Adipocyte (in vitro differentiated cells): ENCODE results near the gene WBP11.
A peak's percentile ranks its signal among the peaks of the same experiment; 100 is the strongest.
"Not testable (repeated sequence)": the region's sequence is repeated elsewhere in the genome, so short reads cannot be mapped to it uniquely, and the experiment has no call there.

Experiments
- DNase-seq: peaks from one replicate; pipeline ENCODE4 v3.0.0-alpha.2; 2015; ENCODE audit warnings: low read depth
- H3K27me3 ChIP-seq: replicated peaks from 2 replicates; pipeline ENCODE4 v1.7.0; 2013; ENCODE audit warnings: mild to moderate bottlenecking, low read length, moderate library complexity; ENCODE audit not compliant: control insufficient read depth, insufficient read depth
- H3K36me3 ChIP-seq: 2 replicates; pipeline ENCODE4 v1.7.0; 2013; ENCODE audit warnings: low read length, mild to moderate bottlenecking, moderate library complexity; ENCODE audit not compliant: control insufficient read depth, insufficient read depth, severe bottlenecking
- H3K4me1 ChIP-seq: 2 replicates; pipeline ENCODE4 v1.7.0; 2013; ENCODE audit warnings: mild to moderate bottlenecking, low read length, moderate library complexity; ENCODE audit not compliant: control insufficient read depth, insufficient read depth
- H3K4me3 ChIP-seq: 2 replicates; pipeline ENCODE4 v1.7.0; 2013; ENCODE audit warnings: mild to moderate bottlenecking, low read length, moderate library complexity
- H3K9ac ChIP-seq: 2 replicates; pipeline ENCODE4 v1.7.0; 2013; ENCODE audit warnings: mild to moderate bottlenecking, low read length, moderate library complexity
- H3K9me3 ChIP-seq: 2 replicates; pipeline ENCODE4 v1.7.0; 2013; ENCODE audit warnings: mild to moderate bottlenecking, low read length, moderate library complexity; ENCODE audit not compliant: control insufficient read depth

The WBP11 gene

DNA sequence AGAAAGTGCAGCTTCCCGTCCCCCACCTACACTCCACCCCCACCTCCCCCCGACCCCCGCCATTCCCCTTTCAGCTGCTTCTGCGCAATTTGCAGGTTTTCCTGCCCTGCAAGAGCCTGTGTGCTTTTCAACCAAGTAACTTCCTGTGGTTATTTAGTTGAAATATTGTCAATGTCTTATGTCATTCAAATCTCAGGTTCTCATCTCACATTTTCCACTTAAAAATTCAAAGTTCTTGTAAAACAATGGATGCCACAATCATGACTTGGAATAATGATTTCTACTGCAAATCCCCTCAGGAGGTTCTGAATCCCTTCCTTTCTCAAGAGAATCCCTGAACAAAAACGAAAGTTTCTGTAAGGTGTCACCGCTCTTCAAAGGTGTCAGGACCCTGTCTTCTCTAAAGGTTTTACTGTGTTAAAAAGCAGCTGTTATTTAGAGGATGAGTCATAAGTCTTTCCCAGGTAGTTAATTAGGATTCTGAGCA lies 31.6 kb downstream of the WBP11 start:
- peak overlapping the region; percentile 21 for H3K4me3 ChIP-seq
- H3K9me3 ChIP-seq = no peaks in the 10 kb centered on the region
- H3K4me1 ChIP-seq = peaks cover 36% of the 10 kb centered on the region
- H3K27me3 ChIP-seq = no peaks in the 10 kb centered on the region
- peaks cover 6% of the 10 kb centered on the region for H3K36me3 ChIP-seq
- DNase-seq = no peak
- H3K9ac ChIP-seq = peak overlapping the region; percentile 38

DNA sequence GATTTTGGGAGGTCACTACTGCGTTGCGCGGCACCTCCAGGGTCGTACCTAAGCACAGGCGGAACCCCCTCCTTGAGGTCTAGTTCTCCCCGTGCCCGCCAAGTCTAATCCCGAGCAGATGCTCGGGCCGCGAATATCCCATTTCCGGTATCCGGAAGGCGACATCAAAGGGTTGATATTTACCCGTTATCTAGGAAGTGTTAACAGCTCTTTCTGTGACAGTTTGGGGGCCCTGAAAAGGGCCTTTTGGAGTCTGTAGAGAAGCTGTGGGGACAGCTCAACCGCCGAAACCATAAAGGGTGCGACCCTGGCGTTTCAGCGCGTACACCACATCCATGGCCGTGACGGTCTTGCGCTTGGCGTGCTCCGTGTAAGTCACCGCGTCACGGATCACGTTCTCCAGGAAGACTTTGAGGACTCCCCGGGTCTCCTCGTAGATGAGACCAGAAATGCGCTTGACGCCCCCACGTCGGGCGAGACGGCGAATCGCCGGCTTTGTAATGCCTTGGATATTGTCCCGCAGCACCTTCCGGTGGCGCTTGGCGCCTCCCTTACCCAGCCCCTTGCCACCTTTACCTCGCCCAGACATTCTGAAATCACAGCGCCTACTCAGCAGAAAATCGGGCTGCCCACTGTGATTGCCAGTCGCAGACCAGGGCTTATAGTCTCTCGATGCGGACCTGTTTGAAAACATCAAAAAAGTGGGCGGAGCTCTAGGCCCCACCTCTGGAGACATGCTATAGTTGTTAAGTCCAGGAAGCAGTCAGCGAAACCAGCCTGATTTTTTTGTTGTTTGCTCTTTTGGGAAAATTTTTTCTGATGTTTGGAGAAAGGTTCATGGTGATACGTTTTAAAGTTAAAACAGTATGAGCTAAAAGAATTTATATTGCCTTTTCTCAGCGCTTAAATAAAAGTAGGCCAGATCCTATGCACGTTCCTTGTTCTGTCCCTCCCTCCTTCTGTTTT lies 32.5 kb downstream of the WBP11 start:
- Histone ChIP-seq H3K9me3 (no peaks in the 10 kb centered on the region), H3K4me1 (peaks cover 26% of the 10 kb centered on the region), H3K27me3 (no peaks in the 10 kb centered on the region), H3K9ac (peak overlapping the region; percentile 91), H3K4me3 (peak overlapping the region; percentile 96), H3K36me3 (peaks cover 6% of the 10 kb centered on the region)
- DNase-seq = peak; percentile 95

DNA sequence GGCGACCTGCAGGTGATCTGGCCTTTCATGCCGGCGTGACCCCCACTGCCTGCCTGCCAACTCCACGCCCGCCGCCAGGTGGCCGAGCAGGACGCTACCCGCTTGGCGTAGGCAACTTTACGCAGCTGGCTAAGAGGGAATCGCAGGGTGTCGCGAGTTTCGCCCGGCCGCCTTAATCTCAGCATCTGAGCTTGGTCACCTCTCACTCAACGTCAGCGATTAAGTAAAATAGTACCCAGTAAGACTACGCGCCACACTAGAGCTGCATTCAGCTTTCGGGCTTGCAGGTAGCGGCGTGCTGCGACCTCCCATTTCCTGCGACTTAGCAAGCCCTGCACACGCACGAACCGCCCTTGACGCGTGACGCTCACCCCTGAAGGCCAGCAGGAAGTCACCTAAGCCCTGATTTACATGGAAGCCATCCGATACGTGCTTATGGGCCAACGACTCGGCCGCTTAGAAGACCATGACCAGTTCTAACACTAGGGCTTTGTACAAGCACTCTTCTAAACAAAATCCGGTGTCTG lies 33.2 kb downstream of the WBP11 start:
- peaks cover 25% of the 10 kb centered on the region for H3K4me1 ChIP-seq
- H3K9ac ChIP-seq = peak overlapping the region; percentile 91
- H3K27me3 ChIP-seq = no peaks in the 10 kb centered on the region
- peak overlapping the region; percentile 96 for H3K4me3 ChIP-seq
- peak; percentile 87 for DNase-seq
- H3K36me3 ChIP-seq = peaks cover 6% of the 10 kb centered on the region
- no peaks in the 10 kb centered on the region for H3K9me3 ChIP-seq

DNA sequence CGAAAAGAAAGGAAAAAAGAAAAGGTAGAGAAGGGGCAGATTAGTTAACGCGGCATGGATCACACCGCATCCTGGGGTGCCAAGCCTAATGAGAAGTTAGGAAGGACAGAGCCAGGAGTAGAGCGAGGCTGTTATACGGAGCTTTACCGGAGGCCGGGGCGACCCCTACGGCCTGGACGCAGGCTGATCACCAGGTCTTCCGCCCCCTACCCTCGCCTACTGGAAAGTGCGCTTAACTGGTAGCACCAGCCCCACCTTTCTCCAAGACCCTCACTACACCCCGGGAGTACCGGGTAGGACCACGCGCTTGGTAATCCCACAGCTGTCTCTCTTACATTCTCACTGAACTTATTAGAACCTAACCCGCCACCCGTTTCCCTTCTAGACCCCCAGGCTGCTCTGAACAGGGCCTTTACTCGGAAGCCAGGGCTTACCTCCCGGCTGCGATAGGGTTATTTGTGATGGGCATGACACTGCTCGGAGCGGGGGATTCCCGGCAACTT lies 33.8 kb downstream of the WBP11 start:
- Histone ChIP-seq H3K4me3 (peak overlapping the region; percentile 96), H3K36me3 (peaks cover 6% of the 10 kb centered on the region), H3K9me3 (no peaks in the 10 kb centered on the region), H3K4me1 (peaks cover 25% of the 10 kb centered on the region), H3K27me3 (no peaks in the 10 kb centered on the region), H3K9ac (peak overlapping the region; percentile 91)
- DNase-seq = peak; percentile 46

DNA sequence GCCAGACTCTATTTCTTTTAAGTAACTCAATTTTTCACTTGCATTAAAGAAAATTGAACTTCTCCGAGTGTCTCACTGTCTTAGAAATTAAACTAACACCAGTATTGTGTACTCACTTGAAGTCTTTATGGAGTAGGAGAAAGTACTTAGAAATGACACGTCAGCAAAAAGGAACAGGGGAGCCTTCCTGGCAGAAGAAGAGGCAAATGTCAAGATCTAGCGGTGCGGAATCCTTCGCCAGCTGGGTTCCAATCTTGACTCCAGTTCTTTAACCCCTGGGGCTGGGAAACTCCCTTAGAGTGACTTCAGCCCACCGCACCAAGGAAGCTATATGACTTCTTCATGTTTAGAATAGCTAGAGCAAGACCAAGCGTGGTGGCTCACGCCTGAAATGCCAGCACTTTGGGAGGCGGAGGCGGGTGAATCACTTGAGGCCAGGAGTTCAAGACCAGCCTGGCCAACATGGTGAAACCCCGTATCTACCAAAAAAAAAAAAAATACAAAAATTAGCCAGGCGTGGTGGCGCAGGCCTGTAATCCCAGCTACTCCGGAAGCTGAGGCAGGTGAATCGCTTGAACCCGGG lies 34.4 kb downstream of the WBP11 start:
- Histone ChIP-seq H3K4me3 (peak overlapping the region; percentile 96), H3K27me3 (no peaks in the 10 kb centered on the region), H3K4me1 (peaks cover 25% of the 10 kb centered on the region), H3K9ac (peak overlapping the region; percentile 91), H3K36me3 (peaks cover 6% of the 10 kb centered on the region), H3K9me3 (no peaks in the 10 kb centered on the region)
- peak; percentile 34 for DNase-seq

DNA sequence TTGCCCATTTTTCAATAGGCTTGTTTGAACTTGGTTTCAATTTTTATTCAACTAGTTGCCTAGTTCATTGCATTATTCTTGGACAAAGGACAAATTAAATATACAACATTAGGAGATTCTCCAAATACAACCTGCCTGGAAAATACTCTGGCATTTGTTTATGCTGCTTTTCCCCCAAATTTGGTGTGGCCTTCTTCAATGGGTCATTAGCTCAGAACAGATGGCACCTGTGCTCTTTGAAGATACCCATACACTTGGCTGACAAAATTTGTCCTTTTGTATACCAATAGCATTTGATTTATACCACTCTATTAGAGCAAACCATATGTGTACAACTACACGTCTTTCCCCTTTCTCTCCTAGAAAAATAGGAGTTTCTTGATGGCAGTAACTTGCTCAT lies 35.7 kb downstream of the WBP11 start:
- Histone ChIP-seq H3K36me3 (peaks cover 6% of the 10 kb centered on the region), H3K4me3 (peak overlapping the region; percentile 96), H3K9ac (no peak overlapping the region), H3K9me3 (no peaks in the 10 kb centered on the region), H3K4me1 (peaks cover 19% of the 10 kb centered on the region), H3K27me3 (no peaks in the 10 kb centered on the region)
- no peak for DNase-seq

DNA sequence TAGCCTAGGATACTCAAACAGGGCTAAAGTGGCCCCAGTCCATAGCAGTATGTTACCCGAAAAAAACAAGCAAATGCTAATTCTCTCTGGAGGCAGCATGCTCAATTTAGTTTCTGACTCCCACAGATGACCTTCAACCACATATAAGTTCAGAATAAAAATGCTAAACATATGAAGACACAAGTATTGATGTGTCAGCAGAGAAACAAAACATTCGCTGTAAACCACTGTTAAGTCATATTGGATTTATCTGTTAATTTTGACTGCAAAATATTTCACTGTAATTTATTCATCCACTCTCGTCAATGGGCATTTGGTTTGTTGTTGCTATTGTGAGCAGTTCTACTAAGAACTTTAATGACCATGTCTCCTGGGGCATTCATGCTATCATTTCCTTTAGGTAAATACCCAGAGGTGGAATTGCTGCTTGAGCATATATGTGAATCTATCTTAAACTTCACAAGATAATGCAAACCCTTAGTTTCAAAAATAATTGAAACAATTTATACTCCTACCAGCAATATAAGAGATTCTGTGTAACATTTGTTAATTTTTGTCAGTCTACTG lies 36.5 kb downstream of the WBP11 start:
- H3K9me3 ChIP-seq = no peaks in the 10 kb centered on the region
- no peak for DNase-seq
- H3K4me3 ChIP-seq = no peak overlapping the region
- no peak overlapping the region for H3K9ac ChIP-seq
- H3K4me1 ChIP-seq = peaks cover 16% of the 10 kb centered on the region
- H3K27me3 ChIP-seq = no peaks in the 10 kb centered on the region
- H3K36me3 ChIP-seq = peaks cover 6% of the 10 kb centered on the region

DNA sequence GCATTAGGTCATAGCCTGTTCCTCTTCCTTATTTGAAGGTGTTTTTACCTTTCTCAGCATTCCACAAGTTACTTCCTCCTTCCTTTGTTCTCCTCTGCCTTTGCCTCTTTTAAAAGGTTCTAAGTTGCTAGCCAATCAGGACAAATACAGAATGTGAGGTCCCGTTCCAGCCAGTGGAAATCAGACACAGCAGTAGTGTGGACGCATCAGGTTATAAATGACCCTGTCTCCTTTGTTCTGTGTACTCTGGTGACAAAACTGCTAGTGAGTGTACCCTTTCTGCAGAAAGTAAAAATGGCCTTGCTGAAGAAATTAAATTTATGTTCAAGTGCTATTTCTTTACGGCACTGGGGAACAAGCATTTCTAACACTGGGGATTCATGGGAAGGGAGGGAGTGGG lies 37.3 kb downstream of the WBP11 start:
- not testable (repeated sequence) for H3K9me3 ChIP-seq

DNA sequence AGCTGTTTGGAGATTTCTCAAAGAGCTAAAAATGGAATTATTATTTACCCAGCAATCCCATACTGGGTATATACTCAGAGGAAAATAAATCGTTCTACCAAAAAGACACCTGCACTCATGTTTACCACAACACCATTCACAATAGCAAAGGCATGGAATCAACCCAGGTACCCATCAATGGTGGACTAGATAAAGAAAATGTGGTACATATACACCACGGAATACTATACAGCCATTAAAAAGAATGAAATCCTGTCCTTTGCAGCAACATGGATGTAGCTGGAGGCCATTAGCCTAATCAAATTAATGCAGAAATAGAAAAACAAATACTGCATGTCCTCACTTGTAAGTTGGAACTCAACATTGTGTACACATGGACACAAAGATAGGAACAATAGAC lies 37.9 kb downstream of the WBP11 start:
- no peak for DNase-seq
- Histone ChIP-seq H3K4me3 (no peak overlapping the region), H3K4me1 (peaks cover 12% of the 10 kb centered on the region), H3K36me3 (peaks cover 6% of the 10 kb centered on the region), H3K9me3 (no peaks in the 10 kb centered on the region), H3K9ac (no peak overlapping the region), H3K27me3 (no peaks in the 10 kb centered on the region)

More for the DNA sequence above, 37.3 kb downstream of the WBP11 start:
- H3K27me3 ChIP-seq, DNase-seq, H3K36me3 ChIP-seq, H3K4me3 ChIP-seq, H3K9ac ChIP-seq: not testable (repeated sequence)
- H3K4me1 ChIP-seq = peaks cover 12% of the 10 kb centered on the region

DNA sequence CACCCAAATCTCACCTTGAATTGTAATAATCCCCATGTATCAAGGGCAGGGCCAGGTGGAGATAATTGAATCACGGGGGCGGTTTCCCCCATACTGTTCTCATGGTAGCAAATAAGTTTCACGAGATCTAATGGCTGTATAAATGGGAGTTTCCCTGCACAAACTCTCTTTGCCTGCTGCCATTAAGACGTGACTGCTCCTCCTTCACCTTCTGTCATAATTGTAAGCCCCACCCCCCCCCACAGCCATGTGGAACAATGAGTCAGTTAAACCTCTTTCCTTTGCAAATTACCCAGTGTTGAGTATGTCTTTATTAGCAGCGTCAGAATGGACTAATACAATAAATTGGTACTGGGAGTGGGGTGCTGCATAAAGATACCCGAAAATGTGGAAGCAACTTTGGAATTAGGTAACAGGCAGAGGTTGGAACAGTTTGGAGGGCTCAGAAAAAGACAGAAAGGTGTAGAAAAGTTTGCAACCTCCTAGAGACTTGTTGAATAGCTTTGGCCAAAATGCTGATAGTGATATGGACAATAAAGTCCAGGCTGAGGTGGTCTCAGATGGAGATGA lies 43.5 kb downstream of the WBP11 start:
- H3K9me3 ChIP-seq = not testable (repeated sequence)

More for the DNA sequence above, 43.5 kb downstream of the WBP11 start:
- H3K27me3 ChIP-seq, H3K4me1 ChIP-seq, H3K4me3 ChIP-seq, DNase-seq, H3K9ac ChIP-seq, H3K36me3 ChIP-seq: not testable (repeated sequence)
